ENCODE measurements around the gene CGNL1. TPM values are rescaled to one million over a fixed set of nuclear protein-coding genes. Genes with fewer than 3 reads are reported as not detected.

The CGNL1 gene
- total RNA-seq, 2 donors from 2014 or later, result 11.8 to 33.5 TPM

- DNase-seq (ENCODE audit: low spot score) (no peak), ATAC-seq (ENCODE audit: insufficient number of reproducible peaks, low FRiP score, low read depth) (no peak)
- Histone ChIP-seq H3K27me3 (replicated peaks; ENCODE audit: insufficient read depth) (no peaks in the 10 kb centered on the region), H3K27ac (no peak overlapping the region), H3K4me3 (no peak overlapping the region), H3K36me3 (no peaks in the 10 kb centered on the region), H3K4me1 (ENCODE audit: control insufficient read depth in 1 of 2, low read depth in 2 of 2) (no peaks in the 10 kb centered on the region), H3K9me3 (no peaks in the 10 kb centered on the region)
- no peak for TF ChIP-seq CTCF (IDR thresholded peaks at IDR 0.05)
Observed at GRCh38 chr15:57563416-57563815, 187.1 kb downstream of the CGNL1 start.

GRCh38 chr15:57565311-57565710, 189.0 kb downstream of the CGNL1 start:
- ATAC-seq (ENCODE audit: insufficient number of reproducible peaks, low FRiP score, low read depth), result no peak
- H3K27ac ChIP-seq, result no peak overlapping the region

GRCh38 chr15:57566834-57567233, 190.5 kb downstream of the CGNL1 start:
- Histone ChIP-seq H3K27me3 (replicated peaks; ENCODE audit: insufficient read depth) (no peaks in the 10 kb centered on the region), H3K9me3 (no peaks in the 10 kb centered on the region), H3K4me3 (no peak overlapping the region), H3K36me3 (no peaks in the 10 kb centered on the region), H3K27ac (no peak overlapping the region), H3K4me1 (ENCODE audit: control insufficient read depth in 1 of 2, low read depth in 2 of 2) (no peaks in the 10 kb centered on the region)
- no peak for TF ChIP-seq CTCF (IDR thresholded peaks at IDR 0.05)
- ATAC-seq (ENCODE audit: insufficient number of reproducible peaks, low FRiP score, low read depth) (no peak), DNase-seq (ENCODE audit: low spot score) (no peak)

More at GRCh38 chr15:57565311-57565710, 189.0 kb downstream of the CGNL1 start:
- no peak for DNase-seq (ENCODE audit: low spot score)
- Histone ChIP-seq H3K4me3 (no peak overlapping the region), H3K9me3 (no peaks in the 10 kb centered on the region), H3K27me3 (replicated peaks; ENCODE audit: insufficient read depth) (no peaks in the 10 kb centered on the region), H3K4me1 (ENCODE audit: control insufficient read depth in 1 of 2, low read depth in 2 of 2) (no peaks in the 10 kb centered on the region), H3K36me3 (no peaks in the 10 kb centered on the region)
- TF ChIP-seq CTCF (IDR thresholded peaks at IDR 0.05), result no peak

GRCh38 chr15:57567891-57568290, 191.6 kb downstream of the CGNL1 start:
- DNase-seq (ENCODE audit: low spot score) (no peak), ATAC-seq (ENCODE audit: insufficient number of reproducible peaks, low FRiP score, low read depth) (no peak)
- no peak for TF ChIP-seq CTCF (IDR thresholded peaks at IDR 0.05)
- Histone ChIP-seq H3K27me3 (replicated peaks; ENCODE audit: insufficient read depth) (no peaks in the 10 kb centered on the region), H3K36me3 (no peaks in the 10 kb centered on the region), H3K27ac (no peak overlapping the region), H3K9me3 (no peaks in the 10 kb centered on the region), H3K4me1 (ENCODE audit: control insufficient read depth in 1 of 2, low read depth in 2 of 2) (no peaks in the 10 kb centered on the region), H3K4me3 (no peak overlapping the region)

- Histone ChIP-seq H3K27me3 (replicated peaks; ENCODE audit: insufficient read depth) (no peaks in the 10 kb centered on the region), H3K9me3 (no peaks in the 10 kb centered on the region), H3K4me3 (no peak overlapping the region), H3K27ac (no peak overlapping the region), H3K4me1 (ENCODE audit: control insufficient read depth in 1 of 2, low read depth in 2 of 2) (no peaks in the 10 kb centered on the region), H3K36me3 (no peaks in the 10 kb centered on the region)
- ATAC-seq (ENCODE audit: insufficient number of reproducible peaks, low FRiP score, low read depth) (no peak), DNase-seq (ENCODE audit: low spot score) (no peak)
- TF ChIP-seq CTCF (IDR thresholded peaks at IDR 0.05), result no peak
Observed at GRCh38 chr15:57568299-57568698, 192.0 kb downstream of the CGNL1 start.
